GM12878 (cell line): Measurements from ENCODE around the gene IFT81. TPM values are rescaled to one million over a fixed set of nuclear protein-coding genes. Genes with fewer than 3 reads are reported as not detected.

Experiments used
- ATAC-seq: fragments of 200-7000 bp; cut with Tn5 transposase; 3 replicates; pipeline ENCODE4 v1.9.1; 2020; ENCODE audit warnings: mild to moderate bottlenecking, moderate library complexity
- BruUV-seq: library from RNA; stranded (reverse); fragments of 400-500 nt; replicated peaks from 2 replicates; lab custom pipeline; 2021; lab: Mats Ljungman, UMichigan
- CTCF ChIA-PET: fragments of 300-600 bp; sonication (Branson Sonifier 250); formaldehyde crosslinking; extraction: SDS; loops from one replicate; lab custom pipeline; 2021; ENCODE audit warnings: inconsistent platforms; lab: Yijun Ruan, JAX
- POLR2A ChIA-PET: fragments of 350-600 bp; formaldehyde crosslinking; extraction: SDS; loops from one replicate; lab custom pipeline; 2021; ENCODE audit warnings: inconsistent platforms; lab: Charles Lee
- RAD21 ChIA-PET: fragments of 300-600 bp; sonication (Branson Sonifier 250); formaldehyde crosslinking; loops from one replicate; lab custom pipeline; 2023; ENCODE audit warnings: antibody characterized with exemption; ENCODE audit not compliant: unreplicated experiment; lab: Charles Lee
- SMC1A ChIA-PET: fragments of 300-600 bp; sonication (Branson Sonifier 250); formaldehyde crosslinking; loops from one replicate; lab custom pipeline; 2023; ENCODE audit not compliant: unreplicated experiment, uncharacterized antibody; lab: Charles Lee
- DNase-seq: peaks from one replicate; pipeline ENCODE4 v3.0.0-alpha.2; 2011; ENCODE audit warnings: low read depth, low spot score
- FAIRE-seq: peaks from 3 replicates; lab custom pipeline; 2011; peaks lifted over from hg19 to GRCh38; lab: Jason Lieb, UNC
- H2AFZ ChIP-seq: 2 replicates; pipeline ENCODE4 v1.6.0; 2011; ENCODE audit warnings: low read depth, low read length, control low read depth; ENCODE audit not compliant: control insufficient read depth
- H3K27ac ChIP-seq: 2 replicates; pipeline ENCODE4 v1.5.1; 2011; ENCODE audit warnings: control low read depth; ENCODE audit not compliant: control insufficient read depth, insufficient read depth
- H3K27me3 ChIP-seq, 2 experiments: replicated peaks in 1 of 2; 2 replicates each; pipeline versions ENCODE4 v1.6.0 to v1.6.1; 2011; ENCODE audit warnings: low read length in 1 of 2; ENCODE audit not compliant: control insufficient read depth in 2 of 2, insufficient read depth in 2 of 2
- H3K36me3 ChIP-seq, 2 experiments: 2 replicates each; pipeline ENCODE4 v1.5.1; 2011; ENCODE audit warnings: low read length in 1 of 2; ENCODE audit not compliant: control insufficient read depth in 2 of 2, insufficient read depth in 2 of 2
- H3K4me1 ChIP-seq: 2 replicates; pipeline ENCODE4 v1.6.1; 2011; ENCODE audit warnings: mild to moderate bottlenecking, low read length, moderate library complexity, mixed read lengths; ENCODE audit not compliant: control insufficient read depth, insufficient read depth
- H3K4me2 ChIP-seq: 2 replicates; pipeline ENCODE4 v1.6.0; 2011; ENCODE audit warnings: control low read depth; ENCODE audit not compliant: control insufficient read depth, insufficient read depth
- H3K4me3 ChIP-seq: fragments of 200-600 bp; sonication (generic); 2 replicates; pipeline ENCODE4 v1.5.1; 2016
- H3K79me2 ChIP-seq: 2 replicates; pipeline ENCODE4 v1.6.0; 2011; ENCODE audit warnings: low read length; ENCODE audit not compliant: control insufficient read depth, insufficient read depth
- H3K9ac ChIP-seq: 2 replicates; pipeline ENCODE4 v1.8.0; 2011; ENCODE audit warnings: low read length, control low read depth, mixed read lengths; ENCODE audit not compliant: control insufficient read depth, insufficient read depth
- H3K9me3 ChIP-seq: replicated peaks from 3 replicates; pipeline ENCODE4 v1.5.1; 2011; ENCODE audit warnings: mild to moderate bottlenecking, low read length; ENCODE audit not compliant: control insufficient read depth, insufficient read depth
- H4K20me1 ChIP-seq: 2 replicates; pipeline ENCODE4 v1.6.0; 2011; ENCODE audit not compliant: control insufficient read depth, insufficient read depth
- BHLHE40 ChIP-seq, 2 experiments: fragments of 450-650 bp in 1 of 2; IDR thresholded peaks; 2 replicates each; pipeline ENCODE4 v1.6.1; 2011 to 2017; ENCODE audit warnings: low read depth in 2 of 2, borderline replicate concordance in 1 of 2, improper control_type of control experiment in 1 of 2, low read length in 1 of 2, mild to moderate bottlenecking in 1 of 2
- CEBPZ ChIP-seq: fragments of 150-350 bp; IDR thresholded peaks from 2 replicates; pipeline ENCODE4 v1.6.1; 2016; ENCODE audit warnings: low read depth, low read length
- CHD1 ChIP-seq: IDR thresholded peaks from 2 replicates; pipeline ENCODE4 v1.6.1; 2012; ENCODE audit warnings: low read depth, low read length, improper control_type of control experiment
- CHD4 ChIP-seq: fragments of 200-600 bp; sonication (generic); IDR thresholded peaks from 2 replicates; pipeline ENCODE4 v1.6.1; 2016; ENCODE audit warnings: mild to moderate bottlenecking
- CREM ChIP-seq: IDR thresholded peaks from 2 replicates; pipeline ENCODE4 v1.6.1; 2014; ENCODE audit warnings: antibody characterized with exemption, low read depth
- EP300 ChIP-seq, 2 experiments: fragments of 150-350 bp in 1 of 2; IDR thresholded peaks; 2 replicates each; pipeline ENCODE4 v1.6.1; 2011 to 2012; ENCODE audit warnings: low read depth in 2 of 2, low read length in 2 of 2, borderline replicate concordance in 1 of 2, improper control_type of control experiment in 1 of 2, inconsistent platforms in 1 of 2; ENCODE audit not compliant: control insufficient read depth in 1 of 2
- ESRRA ChIP-seq: IDR thresholded peaks from 2 replicates; pipeline ENCODE4 v1.6.1; 2012; ENCODE audit warnings: mild to moderate bottlenecking, low read length, improper control_type of control experiment
- IKZF2 ChIP-seq, 2 experiments: fragments of 450-650 bp; IDR thresholded peaks; 2 replicates each; pipeline ENCODE4 v1.6.1; 2017; ENCODE audit warnings: mild to moderate bottlenecking in 2 of 2, moderate library complexity in 2 of 2
- MXI1 ChIP-seq: fragments of 150-350 bp; IDR thresholded peaks from 2 replicates; pipeline ENCODE4 v1.6.1; 2011; ENCODE audit warnings: low read depth, mild to moderate bottlenecking, inconsistent platforms, low read length, improper control_type of control experiment
- NFYA ChIP-seq: IDR thresholded peaks from 2 replicates; pipeline ENCODE4 v1.6.1; 2011; ENCODE audit warnings: low read depth, mild to moderate bottlenecking, low read length, improper control_type of control experiment, borderline replicate concordance
- POU2F2 ChIP-seq: IDR thresholded peaks from 3 replicates; pipeline ENCODE4 v1.6.1; 2011; ENCODE audit warnings: low read depth, mild to moderate bottlenecking, low read length, borderline replicate concordance
- RBBP5 ChIP-seq: fragments of 200-600 bp; sonication (generic); conservative IDR thresholded peaks from 2 replicates; pipeline ENCODE4 v1.6.1; 2016
- TBL1XR1 ChIP-seq: IDR thresholded peaks from 2 replicates; pipeline ENCODE4 v1.6.1; 2012; ENCODE audit warnings: low read depth, low read length, improper control_type of control experiment
- WRNIP1 ChIP-seq: IDR thresholded peaks from 2 replicates; pipeline ENCODE4 v1.6.1; 2011; ENCODE audit warnings: low read depth, low read length, improper control_type of control experiment, borderline replicate concordance
- ZNF24 ChIP-seq: fragments of 450-650 bp; IDR thresholded peaks from 2 replicates; pipeline ENCODE4 v1.6.1; 2017; ENCODE audit warnings: antibody characterized with exemption, mild to moderate bottlenecking
- WGBS: methylation state at CpG from one replicate; pipeline ENCODE4 v1.1.6; 2016; ENCODE audit warnings: low lambda C conversion rate; ENCODE audit not compliant: insufficient replicate concordance, insufficient coverage; ENCODE audit errors: missing lambda C conversion rate; 5-methylcytosine and 5-hydroxymethylcytosine counted together
- in situ Hi-C: fragments of 300-500 bp; cut with MboI; formaldehyde crosslinking; loops from 9 replicates; pipeline ENCODE4 v1.14.3; 2018; ENCODE audit warnings: mixed read lengths
- intact Hi-C: fragments of 100-400 bp; cut with micrococcal nuclease; formaldehyde crosslinking; loops from one replicate; pipeline ENCODE4 v1.14.2; 2022; ENCODE audit not compliant: unreplicated experiment
- polyA plus RNA-seq, 11 experiments: library from polyadenylated mRNA; depleted of rRNA in 4 of 11; unstranded in 6 of 11; stranded (reverse) in 5 of 11; fragments of >200 nt; fragmentation: Nextera tagmentation in 4 of 11; fragmentation: Illumina TruSeq in 1 of 11; extraction: Ambion mirVana in 4 of 11; extraction: Trizol in 1 of 11; gene quantifications; 1 replicate in 1 of 11; 2 replicates in 10 of 11; pipeline versions ENCODE4 v1.2.1 to v1.2.3, GENCODE V29; 2011 to 2016; ENCODE audit warnings: inconsistent platforms in 2 of 11, missing spikeins in 2 of 11, low read depth in 1 of 11
- total RNA-seq, 4 experiments: library from RNA; depleted of rRNA in 3 of 4; stranded (reverse); fragments of >200 nt in 3 of 4; fragmentation: Illumina TruSeq in 1 of 4; extraction: Trizol in 1 of 4; gene quantifications; 2 replicates each; pipeline versions ENCODE4 v1.2.1 to v1.2.3, GENCODE V29; 2013 to 2021

The IFT81 gene
- total and polyA plus RNA-seq, 10 of the 15 experiments (the other 5 are each of a cell fraction or from before 2014, with no cell fraction given), result 4.1 to 9.9 (median 5.6) TPM

DNA sequence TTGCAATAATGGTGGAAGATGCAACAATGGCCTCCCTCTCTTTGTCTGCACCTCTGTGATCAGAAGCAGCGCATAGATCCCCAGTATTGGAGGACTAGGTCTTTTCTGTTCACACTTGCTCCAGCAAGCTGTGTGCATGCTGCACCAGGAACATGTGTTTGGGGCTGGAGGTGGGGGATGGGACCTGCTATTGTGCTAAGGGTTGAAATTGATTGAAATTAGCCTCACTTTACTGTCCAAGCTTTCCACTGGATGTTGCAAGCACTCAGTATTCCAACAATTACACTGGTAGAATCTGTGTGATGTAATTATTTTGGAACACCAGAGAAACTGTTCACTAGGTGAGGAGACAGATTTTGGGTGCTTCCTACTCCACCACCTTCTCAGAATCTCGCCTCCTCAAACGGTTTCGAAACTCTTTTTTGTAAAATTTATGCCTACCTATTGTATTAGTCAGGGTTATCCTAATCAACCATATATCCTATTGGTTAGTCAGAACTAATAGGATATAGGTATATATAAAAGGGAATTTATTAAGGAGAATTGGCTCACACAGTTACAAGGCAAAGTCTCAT lies 35.6 kb downstream of the IFT81 start (continued):
- TF ChIP-seq EP300 (IDR thresholded peaks at IDR 0.05; ENCODE audit: borderline replicate concordance in 1 of 2, control insufficient read depth in 1 of 2, low read depth in 2 of 2, low read length in 2 of 2) (no peak), CHD4 (no peak), CHD1 (no peak), CREM (no peak), WRNIP1 (no peak), CEBPZ (no peak), TBL1XR1 (no peak), RBBP5 (no peak)

GRCh38 chr12:110165540-110166159 lies 41.5 kb downstream of the IFT81 start:
- RAD21 ChIA-PET, result interaction anchor here (0.5 to 1.5 kb wide), 4 partner anchors 37 to 266 kb away, joined by 3 to 6 read pairs (median 4); partner anchors contain the start of gene IFT81
- Histone ChIP-seq H3K4me3 (peak overlapping the region; percentile 29; the same call in 1 of the 2 replicates), H3K4me1 (peaks cover 9% of the 10 kb centered on the region), H3K9me3 (no peaks in the 10 kb centered on the region), H3K36me3 (no peaks in the 10 kb centered on the region), H3K27me3 (no peaks in the 10 kb centered on the region), H3K79me2 (no peaks in the 10 kb centered on the region), H4K20me1 (no peaks in the 10 kb centered on the region), H3K9ac (peak overlapping the region; percentile 2; the same call in 1 of the 2 replicates), H2AFZ (peak overlapping the region; percentile 56), H3K4me2 (peak overlapping the region; percentile 81), H3K27ac (peak overlapping the region; percentile 72)
- TF ChIP-seq BHLHE40 (IDR thresholded peaks at IDR 0.05; ENCODE audit: borderline replicate concordance in 1 of 2, low read depth in 2 of 2, low read length in 1 of 2), result no peak
- 0 out of 3 replicates have a peak, but pooled peaks have one; percentile 36 for TF ChIP-seq POU2F2
- TF ChIP-seq ESRRA, result peak; percentile 62; the same call in 1 of the 2 replicates
- TF ChIP-seq NFYA, result no peak
- TF ChIP-seq MXI1, result no peak
- peak; percentile 43; the same call in 1 of the 2 replicates for TF ChIP-seq ZNF24
- no peak for TF ChIP-seq IKZF2 (IDR thresholded peaks at IDR 0.05)
- peak; percentile 26 for DNase-seq
- intact Hi-C loops, result no loop called here
- POLR2A ChIA-PET, result interaction anchor here (1.0 to 1.4 kb wide), 3 partner anchors 9 to 12 kb away, joined by 3 to 4 read pairs (median 3); no protein-coding TSS in a partner anchor
- in situ Hi-C loops, result no loop called here
- no TSS peak for BruUV-seq
- SMC1A ChIA-PET, result interaction anchor here (0.8 to 2.8 kb wide), 12 partner anchors 11 to 366 kb away, joined by 3 to 22 read pairs (median 4); partner anchors contain the start of genes ATP2A2 and IFT81
- peak; percentile 97 for ATAC-seq
- WGBS, result 9% methylated on average over 4 of the region's 4 CpGs
- CTCF ChIA-PET, result interaction anchor here (0.5 to 1.5 kb wide), 10 partner anchors 9 to 267 kb away, joined by 3 to 7 read pairs (median 4); no protein-coding TSS in a partner anchor
- FAIRE-seq, result peak; percentile 56
